CD4-positive, alpha-beta T cell treated with Interleukin-21 for 1 hour (primary cell): ENCODE results near the gene TMIGD3.

Experiments
- DNase-seq: peaks from one replicate; pipeline ENCODE4 v3.0.0-alpha.2; 2020

TMIGD3 gene

DNA sequence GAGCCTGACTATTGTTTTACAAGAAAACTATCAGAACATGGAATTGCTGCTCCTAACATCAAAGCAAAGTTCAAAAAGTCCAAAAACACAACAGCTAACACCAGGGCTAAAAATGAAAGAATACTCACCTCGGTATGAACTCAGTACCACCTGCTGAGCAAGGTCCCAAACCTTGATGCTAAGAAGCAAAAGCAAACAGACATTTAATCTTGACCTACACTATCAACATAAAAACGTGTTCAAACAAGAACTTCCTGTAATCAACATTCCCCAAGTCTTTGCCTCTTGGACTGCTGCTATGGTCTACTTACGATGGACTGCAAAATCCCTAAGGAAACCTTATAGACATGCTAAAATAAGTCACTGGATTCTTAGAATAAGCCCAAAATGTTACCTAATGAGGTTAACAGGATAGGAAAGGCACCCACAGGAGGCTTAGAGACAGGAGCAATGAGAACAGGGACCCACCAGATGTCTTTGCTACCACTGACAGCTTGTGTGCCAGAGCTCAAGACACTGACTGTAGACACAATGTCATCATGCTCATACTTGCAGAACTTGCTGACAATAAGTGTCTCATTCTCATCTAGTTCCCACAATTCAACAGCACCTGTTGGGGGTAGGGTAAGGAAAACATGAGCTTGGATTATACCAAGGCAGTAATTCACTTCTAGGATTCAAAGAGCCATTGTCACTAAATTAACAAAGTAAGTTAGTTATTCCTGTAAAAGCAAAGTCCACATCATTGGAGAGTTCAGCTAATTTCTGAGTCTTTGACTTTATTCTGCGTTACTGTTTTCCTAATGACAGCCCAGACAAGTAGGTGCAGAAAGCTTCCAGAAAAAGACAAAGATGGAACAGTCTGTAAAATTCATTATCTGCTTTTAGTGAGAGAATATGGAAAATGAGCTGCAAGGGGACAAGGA lies 56.2 kb downstream of the TMIGD3 start:
- no peak for DNase-seq

- DNase-seq = no peak
Observed at GRCh38 chr1:111446546-111446945, 56.9 kb downstream of the TMIGD3 start.

- no peak for DNase-seq
Observed at GRCh38 chr1:111444031-111444430, 59.4 kb downstream of the TMIGD3 start.

- no peak for DNase-seq
Observed at GRCh38 chr1:111442457-111442856, 61.0 kb downstream of the TMIGD3 start.

GRCh38 chr1:111441573-111442192 lies 61.8 kb downstream of the TMIGD3 start:
- peak; percentile 76 for DNase-seq

DNA sequence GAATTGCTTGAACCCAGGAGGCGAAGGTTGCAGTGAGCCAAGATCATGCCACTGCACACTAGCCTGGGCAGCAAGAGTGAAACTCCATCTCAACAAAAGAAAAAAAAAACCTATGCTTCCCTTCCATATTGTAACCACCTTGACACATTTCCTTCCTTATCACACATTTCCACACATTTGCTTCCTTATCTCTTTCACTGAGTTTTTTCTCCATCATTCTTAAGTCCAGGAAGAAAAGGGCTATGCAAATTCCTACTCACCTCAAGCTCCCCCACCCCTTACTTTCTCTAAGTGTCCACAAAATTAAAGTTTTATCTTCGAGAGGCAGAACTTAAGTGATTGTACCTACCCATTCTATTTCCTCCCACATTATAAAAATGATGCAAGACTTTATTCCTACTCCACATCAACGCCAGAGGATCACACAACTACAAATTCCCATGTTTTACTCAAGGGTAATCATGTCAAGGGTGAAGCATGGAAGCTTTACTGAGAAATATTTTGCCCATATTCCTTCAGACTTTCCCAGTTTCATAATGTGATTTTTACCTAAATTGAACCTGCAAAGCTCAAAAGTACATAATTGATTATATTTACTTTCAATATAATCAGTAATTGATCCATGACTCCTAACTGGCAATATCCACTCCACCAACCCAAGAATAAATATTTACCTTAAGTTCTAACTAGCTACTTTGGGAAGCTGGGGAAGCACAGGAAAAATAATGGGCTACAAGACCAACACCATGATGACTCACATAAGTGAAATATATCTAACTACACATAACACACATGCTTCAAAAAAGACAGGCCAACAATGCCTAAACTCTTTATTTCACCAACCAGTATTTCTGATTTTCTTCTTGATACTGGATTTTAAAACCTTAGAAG lies 63.7 kb downstream of the TMIGD3 start:
- DNase-seq = no peak

DNA sequence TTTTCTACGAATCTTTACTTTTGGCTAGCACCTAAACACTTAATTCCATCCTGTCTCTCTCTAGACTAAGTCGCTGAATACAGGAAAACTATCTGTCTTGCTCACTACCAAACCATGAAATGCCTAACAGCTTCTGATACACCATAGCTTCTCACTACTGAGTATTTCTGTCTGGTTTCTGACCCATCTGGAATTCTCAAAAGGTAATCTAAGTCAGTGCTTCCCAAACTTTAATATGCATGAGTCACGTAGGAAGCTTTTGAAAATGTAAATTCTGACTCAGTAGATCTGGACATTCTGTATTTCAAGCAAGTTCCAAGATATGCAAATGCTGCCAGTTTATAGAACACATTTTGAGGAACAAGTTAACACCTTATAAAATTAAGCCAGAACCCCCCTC lies 66.7 kb downstream of the TMIGD3 start:
- DNase-seq = no peak
